ENCODE results near the gene BMPR1A.

DNA sequence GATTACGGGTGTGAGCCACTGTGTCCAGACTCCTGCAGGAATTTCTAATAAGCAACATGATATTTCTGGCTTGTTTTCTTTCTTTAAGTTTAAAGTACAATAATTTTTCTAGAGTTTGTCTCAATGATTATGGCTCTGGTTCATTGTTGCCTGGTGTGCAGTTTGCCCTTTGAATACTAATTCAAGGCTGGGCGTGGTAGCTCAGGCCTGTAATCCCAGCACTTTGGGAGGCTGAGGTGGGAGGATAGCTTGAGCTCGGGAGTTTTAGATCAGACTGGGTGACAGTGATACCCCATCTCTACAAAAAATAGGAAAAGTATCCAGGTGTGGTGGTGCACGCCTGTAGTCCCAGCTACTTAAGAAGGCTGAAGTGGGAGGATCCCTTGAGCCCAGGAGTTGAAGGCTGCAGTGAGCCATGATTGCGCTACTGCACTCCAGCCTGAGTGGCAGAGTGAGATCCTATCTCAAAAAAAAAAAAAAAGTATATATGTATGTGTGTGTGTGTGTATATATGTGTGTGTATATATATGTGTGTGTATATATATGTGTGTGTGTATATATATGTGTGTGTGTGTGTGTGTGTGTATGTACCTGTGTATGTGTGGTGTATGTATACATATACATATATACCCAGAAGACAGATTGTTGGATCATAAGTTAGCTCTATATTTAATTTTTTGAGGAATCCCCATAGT lies 220.1 kb downstream of the BMPR1A start:
- TF ChIP-seq POLR2A (IDR thresholded peaks at IDR 0.05): no peak
- TF ChIP-seq, protein P1, sequence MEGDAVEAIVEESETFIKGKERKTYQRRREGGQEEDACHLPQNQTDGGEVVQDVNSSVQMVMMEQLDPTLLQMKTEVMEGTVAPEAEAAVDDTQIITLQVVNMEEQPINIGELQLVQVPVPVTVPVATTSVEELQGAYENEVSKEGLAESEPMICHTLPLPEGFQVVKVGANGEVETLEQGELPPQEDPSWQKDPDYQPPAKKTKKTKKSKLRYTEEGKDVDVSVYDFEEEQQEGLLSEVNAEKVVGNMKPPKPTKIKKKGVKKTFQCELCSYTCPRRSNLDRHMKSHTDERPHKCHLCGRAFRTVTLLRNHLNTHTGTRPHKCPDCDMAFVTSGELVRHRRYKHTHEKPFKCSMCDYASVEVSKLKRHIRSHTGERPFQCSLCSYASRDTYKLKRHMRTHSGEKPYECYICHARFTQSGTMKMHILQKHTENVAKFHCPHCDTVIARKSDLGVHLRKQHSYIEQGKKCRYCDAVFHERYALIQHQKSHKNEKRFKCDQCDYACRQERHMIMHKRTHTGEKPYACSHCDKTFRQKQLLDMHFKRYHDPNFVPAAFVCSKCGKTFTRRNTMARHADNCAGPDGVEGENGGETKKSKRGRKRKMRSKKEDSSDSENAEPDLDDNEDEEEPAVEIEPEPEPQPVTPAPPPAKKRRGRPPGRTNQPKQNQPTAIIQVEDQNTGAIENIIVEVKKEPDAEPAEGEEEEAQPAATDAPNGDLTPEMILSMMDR (IDR thresholded peaks at IDR 0.05): no peak
- no peak for TF ChIP-seq POLR2AphosphoS5 (IDR thresholded peaks at IDR 0.05)
- no peak for TF ChIP-seq EP300 (IDR thresholded peaks at IDR 0.05)
